DOHH2 (cell line): ENCODE measurements around the gene MARCO.

Source experiments
- H3F3A ChIP-seq: fragments of 200-600 bp; sonication (generic), shearing (Covaris generic); 2 replicates; pipeline ENCODE4 v1.6.0; 2016; ENCODE audit warnings: antibody characterized with exemption, mild to moderate bottlenecking; ENCODE audit not compliant: control insufficient read depth, insufficient read depth
- H3K27ac ChIP-seq: fragments of 200-600 bp; sonication (generic); 2 replicates; pipeline ENCODE4 v1.5.1; 2014; ENCODE audit warnings: low read depth, mild to moderate bottlenecking, low read length, moderate library complexity
- H3K27me3 ChIP-seq: fragments of 200-600 bp; sonication (generic); 2 replicates; pipeline ENCODE4 v1.6.1; 2014; ENCODE audit warnings: mild to moderate bottlenecking, low read length, mixed read lengths; ENCODE audit not compliant: control insufficient read depth
- H3K36me3 ChIP-seq: fragments of 200-600 bp; sonication (generic); 2 replicates; pipeline ENCODE4 v1.6.1; 2014; ENCODE audit warnings: mild to moderate bottlenecking, low read length, moderate library complexity, mixed read lengths; ENCODE audit not compliant: control insufficient read depth
- H3K4me1 ChIP-seq: fragments of 200-600 bp; sonication (generic); 2 replicates; pipeline ENCODE4 v1.6.1; 2014; ENCODE audit warnings: mild to moderate bottlenecking, low read length, mixed read lengths; ENCODE audit not compliant: control insufficient read depth
- H3K4me2 ChIP-seq: fragments of 200-600 bp; sonication (generic); 2 replicates; pipeline ENCODE4 v1.6.0; 2014; ENCODE audit warnings: mild to moderate bottlenecking, low read length, moderate library complexity
- H3K4me3 ChIP-seq: fragments of 200-600 bp; sonication (generic); 2 replicates; pipeline ENCODE4 v1.5.1; 2014; ENCODE audit warnings: mild to moderate bottlenecking, low read length, mixed read lengths
- H3K79me2 ChIP-seq: fragments of 200-600 bp; sonication (generic); 2 replicates; pipeline ENCODE4 v1.6.1; 2014; ENCODE audit warnings: mild to moderate bottlenecking, low read length, mixed read lengths; ENCODE audit not compliant: control insufficient read depth
- H3K9me2 ChIP-seq: fragments of 200-600 bp; sonication (generic); replicated peaks from 2 replicates; pipeline ENCODE4 v1.6.1; 2014; ENCODE audit warnings: mild to moderate bottlenecking, low read length, mixed read lengths; ENCODE audit not compliant: control insufficient read depth
- H3K9me3 ChIP-seq: fragments of 200-600 bp; sonication (generic); 2 replicates; pipeline ENCODE4 v1.6.1; 2014; ENCODE audit warnings: antibody characterized with exemption, low read length, mixed read lengths; ENCODE audit not compliant: control insufficient read depth, insufficient read depth
- H4K20me1 ChIP-seq: fragments of 200-600 bp; sonication (generic); 2 replicates; pipeline ENCODE4 v1.6.0; 2014; ENCODE audit warnings: low read depth, mild to moderate bottlenecking, antibody characterized with exemption, low read length, moderate library complexity; ENCODE audit not compliant: control insufficient read depth, insufficient read depth
- EZH2phosphoT487 ChIP-seq: fragments of 200-600 bp; sonication (generic); IDR thresholded peaks from 2 replicates; pipeline ENCODE4 v1.6.1; 2017; ENCODE audit warnings: borderline replicate concordance, mild to moderate bottlenecking, antibody characterized with exemption, low read length, moderate library complexity, mixed read lengths
- TF ChIP-seq, protein P1 (sequence below): fragments of 200-600 bp; sonication (generic); IDR thresholded peaks from one replicate; pipeline ENCODE4 v1.5.1; 2014; ENCODE audit warnings: antibody characterized with exemption, mild to moderate bottlenecking, low read depth, low read length; ENCODE audit not compliant: poor library complexity, severe bottlenecking

The MARCO gene

GRCh38 chr2:119012345-119013301, 70.6 kb downstream of the MARCO start:
- Histone ChIP-seq H4K20me1 (no peaks in the 10 kb centered on the region), H3K9me3 (no peaks in the 10 kb centered on the region), H3K4me3 (no peak overlapping the region), H3K4me2 (no peak overlapping the region), H3K27me3 (peaks cover 13% of the 10 kb centered on the region), H3K79me2 (no peaks in the 10 kb centered on the region), H3K36me3 (no peaks in the 10 kb centered on the region), H3K27ac (no peak overlapping the region), H3K4me1 (no peaks in the 10 kb centered on the region), H3F3A (no peaks in the 10 kb centered on the region), H3K9me2 (no peaks in the 10 kb centered on the region)
- TF ChIP-seq, protein P1, sequence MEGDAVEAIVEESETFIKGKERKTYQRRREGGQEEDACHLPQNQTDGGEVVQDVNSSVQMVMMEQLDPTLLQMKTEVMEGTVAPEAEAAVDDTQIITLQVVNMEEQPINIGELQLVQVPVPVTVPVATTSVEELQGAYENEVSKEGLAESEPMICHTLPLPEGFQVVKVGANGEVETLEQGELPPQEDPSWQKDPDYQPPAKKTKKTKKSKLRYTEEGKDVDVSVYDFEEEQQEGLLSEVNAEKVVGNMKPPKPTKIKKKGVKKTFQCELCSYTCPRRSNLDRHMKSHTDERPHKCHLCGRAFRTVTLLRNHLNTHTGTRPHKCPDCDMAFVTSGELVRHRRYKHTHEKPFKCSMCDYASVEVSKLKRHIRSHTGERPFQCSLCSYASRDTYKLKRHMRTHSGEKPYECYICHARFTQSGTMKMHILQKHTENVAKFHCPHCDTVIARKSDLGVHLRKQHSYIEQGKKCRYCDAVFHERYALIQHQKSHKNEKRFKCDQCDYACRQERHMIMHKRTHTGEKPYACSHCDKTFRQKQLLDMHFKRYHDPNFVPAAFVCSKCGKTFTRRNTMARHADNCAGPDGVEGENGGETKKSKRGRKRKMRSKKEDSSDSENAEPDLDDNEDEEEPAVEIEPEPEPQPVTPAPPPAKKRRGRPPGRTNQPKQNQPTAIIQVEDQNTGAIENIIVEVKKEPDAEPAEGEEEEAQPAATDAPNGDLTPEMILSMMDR = no peak
- no peak for TF ChIP-seq EZH2phosphoT487

GRCh38 chr2:119013671-119014070, 71.7 kb downstream of the MARCO start:
- Histone ChIP-seq H4K20me1 (no peaks in the 10 kb centered on the region), H3K4me1 (no peaks in the 10 kb centered on the region), H3K27ac (no peak overlapping the region), H3K9me2 (no peaks in the 10 kb centered on the region), H3F3A (no peaks in the 10 kb centered on the region), H3K79me2 (no peaks in the 10 kb centered on the region), H3K4me2 (no peak overlapping the region), H3K9me3 (no peaks in the 10 kb centered on the region), H3K4me3 (no peak overlapping the region), H3K27me3 (peaks cover 13% of the 10 kb centered on the region), H3K36me3 (no peaks in the 10 kb centered on the region)
- TF ChIP-seq, protein P1 = no peak
- no peak for TF ChIP-seq EZH2phosphoT487

GRCh38 chr2:119015845-119016244, 73.9 kb downstream of the MARCO start:
- H3K9me3 ChIP-seq = no peaks in the 10 kb centered on the region
- H3K27me3 ChIP-seq = peaks cover 10% of the 10 kb centered on the region
- H3F3A ChIP-seq = no peaks in the 10 kb centered on the region
- H3K4me3 ChIP-seq = no peak overlapping the region
- no peaks in the 10 kb centered on the region for H4K20me1 ChIP-seq
- no peaks in the 10 kb centered on the region for H3K36me3 ChIP-seq
- no peaks in the 10 kb centered on the region for H3K9me2 ChIP-seq
- H3K4me1 ChIP-seq = no peaks in the 10 kb centered on the region
- H3K27ac ChIP-seq = no peak overlapping the region
- no peaks in the 10 kb centered on the region for H3K79me2 ChIP-seq
- no peak for TF ChIP-seq EZH2phosphoT487
- TF ChIP-seq, protein P1 = no peak
- no peak overlapping the region for H3K4me2 ChIP-seq
